GM23338 (cell line): ENCODE data around the gene LAMTOR1. TPM values are rescaled to one million over a fixed set of nuclear protein-coding genes. Genes with fewer than 3 reads are reported as not detected.
A peak's percentile ranks its signal among the peaks of the same experiment; 100 is the strongest.

Source experiments
- ATAC-seq: fragments of 200-7000 bp; cut with Tn5 transposase; 3 replicates; pipeline ENCODE4 v1.9.1; 2020
- DNase-seq: peaks from one replicate; pipeline ENCODE4 v3.0.0-alpha.2; 2015; ENCODE audit warnings: low spot score
- H2AFZ ChIP-seq: fragments of 200-600 bp; sonication (generic); 2 replicates; pipeline ENCODE4 v1.8.0; 2016; ENCODE audit warnings: antibody characterized with exemption, mild to moderate bottlenecking, moderate library complexity
- H3F3A ChIP-seq: fragments of 200-600 bp; sonication (generic); replicated peaks from 2 replicates; pipeline ENCODE4 v1.8.0; 2017; ENCODE audit warnings: antibody characterized with exemption, mixed run types, low read depth
- H3K27ac ChIP-seq: fragments of 200-600 bp; sonication (generic); 2 replicates; pipeline ENCODE4 v1.6.1; 2016; ENCODE audit warnings: low read depth
- H3K27me3 ChIP-seq: fragments of 200-600 bp; sonication (generic); 2 replicates; pipeline ENCODE4 v1.8.0; 2016; ENCODE audit warnings: mild to moderate bottlenecking, mixed run types, moderate library complexity; ENCODE audit not compliant: insufficient read depth
- H3K36me3 ChIP-seq: fragments of 200-600 bp; sonication (generic); 2 replicates; pipeline ENCODE4 v1.8.0; 2016; ENCODE audit warnings: mild to moderate bottlenecking; ENCODE audit not compliant: insufficient read depth
- H3K4me1 ChIP-seq: fragments of 200-600 bp; sonication (generic); 2 replicates; pipeline ENCODE4 v1.8.0; 2016; ENCODE audit warnings: mild to moderate bottlenecking, moderate library complexity; ENCODE audit not compliant: insufficient read depth
- H3K4me2 ChIP-seq: fragments of 200-600 bp; sonication (generic); 2 replicates; pipeline ENCODE4 v1.7.1; 2017; ENCODE audit warnings: mixed run types
- H3K4me3 ChIP-seq: fragments of 200-600 bp; sonication (generic); 2 replicates; pipeline ENCODE4 v1.6.1; 2016; ENCODE audit warnings: mixed run types
- H3K79me2 ChIP-seq: fragments of 200-600 bp; sonication (generic); replicated peaks from 2 replicates; pipeline ENCODE4 v1.8.0; 2017; ENCODE audit warnings: mild to moderate bottlenecking; ENCODE audit not compliant: insufficient read depth
- H3K9me2 ChIP-seq: fragments of 200-600 bp; sonication (generic); 2 replicates; pipeline ENCODE4 v1.8.0; 2017; ENCODE audit not compliant: insufficient read depth
- H4K20me1 ChIP-seq: fragments of 200-600 bp; sonication (generic); replicated peaks from 2 replicates; pipeline ENCODE4 v1.8.0; 2017; ENCODE audit warnings: mild to moderate bottlenecking; ENCODE audit not compliant: insufficient read depth
- H3K27ac Mint-ChIP-seq: 2 replicates; pipeline ENCODE4 v1.8.0; 2020; ENCODE audit warnings: inconsistent platforms, mild to moderate bottlenecking, moderate library complexity, mixed read lengths
- H3K27me3 Mint-ChIP-seq: 3 replicates; pipeline ENCODE4 v1.8.0; 2022; ENCODE audit warnings: low read depth, mild to moderate bottlenecking, moderate library complexity, mixed read lengths, inconsistent platforms; ENCODE audit not compliant: insufficient read depth, poor library complexity
- H3K36me3 Mint-ChIP-seq: 3 replicates; pipeline ENCODE4 v1.8.0; 2021; ENCODE audit warnings: low read depth, mild to moderate bottlenecking, inconsistent platforms, moderate library complexity, mixed read lengths
- H3K4me1 Mint-ChIP-seq: 3 replicates; pipeline ENCODE4 v1.8.0; 2020; ENCODE audit warnings: mild to moderate bottlenecking, inconsistent platforms, mixed read lengths
- H3K4me3 Mint-ChIP-seq: 3 replicates; pipeline ENCODE4 v1.8.0; 2021; ENCODE audit warnings: moderate library complexity, mild to moderate bottlenecking, inconsistent platforms, mixed read lengths
- H3K9me3 Mint-ChIP-seq: 3 replicates; pipeline ENCODE4 v1.8.0; 2020; ENCODE audit warnings: moderate library complexity, mild to moderate bottlenecking, inconsistent platforms, mixed read lengths
- CREB1 ChIP-seq: fragments of 250-450 bp; sonication (Bioruptor Pico); IDR thresholded peaks from 2 replicates; pipeline ENCODE4 v1.5.0; 2020; ENCODE audit warnings: low read depth, mild to moderate bottlenecking, moderate library complexity
- ETS1 ChIP-seq: IDR thresholded peaks from 2 replicates; pipeline ENCODE4 v1.6.1; 2016; ENCODE audit warnings: antibody characterized with exemption
- EZH2phosphoT487 ChIP-seq: fragments of 200-600 bp; sonication (generic); IDR thresholded peaks from one replicate; pipeline ENCODE4 v1.8.1; 2018; ENCODE audit warnings: antibody characterized with exemption; ENCODE audit not compliant: unreplicated experiment
- JUNB ChIP-seq: IDR thresholded peaks from one replicate; pipeline ENCODE4 v1.6.1; 2016; ENCODE audit warnings: antibody characterized with exemption; ENCODE audit not compliant: unreplicated experiment
- POLR2AphosphoS5 ChIP-seq: IDR thresholded peaks from 2 replicates; pipeline ENCODE4 v1.6.1; 2016; ENCODE audit warnings: antibody characterized with exemption, low read depth
- REST ChIP-seq: IDR thresholded peaks from one replicate; pipeline ENCODE4 v1.6.1; 2018; ENCODE audit warnings: antibody characterized with exemption; ENCODE audit not compliant: unreplicated experiment
- ZNF331 ChIP-seq: fragments of 250-450 bp; sonication (Bioruptor Pico); IDR thresholded peaks from 2 replicates; pipeline ENCODE4 v1.5.0; 2020; ENCODE audit warnings: low read depth, mild to moderate bottlenecking, moderate library complexity
- ZNF462 ChIP-seq: fragments of 250-450 bp; sonication (Bioruptor Pico); IDR thresholded peaks from 2 replicates; pipeline ENCODE4 v1.5.0; 2020; ENCODE audit warnings: mild to moderate bottlenecking, moderate library complexity
- polyA plus RNA-seq: library from polyadenylated mRNA; unstranded; fragments of >200 nt; fragmentation: Nextera tagmentation; extraction: Ambion mirVana; gene quantifications from 2 replicates; pipeline ENCODE4 v1.2.1, GENCODE V29; 2016
- total RNA-seq: library from RNA; depleted of rRNA; stranded (reverse); fragments of >200 nt; shearing (Covaris generic); gene quantifications from 2 replicates; pipeline ENCODE4 v1.2.3, GENCODE V29; 2014

Gene LAMTOR1
- total and polyA plus RNA-seq, 2 experiments from 2014 or later: 112 to 157 TPM

GRCh38 chr11:72102631-72102945 lies 509 bp downstream of the LAMTOR1 start (continued):
- TF ChIP-seq ZNF462 (CRISPR knock-in tag): no peak
- TF ChIP-seq JUNB: no peak
- TF ChIP-seq EZH2phosphoT487: no peak
- TF ChIP-seq POLR2AphosphoS5: no peak
- no peak for TF ChIP-seq ZNF331 (CRISPR knock-in tag)

- peak overlapping the region; percentile 96 for H3K4me3 Mint-ChIP-seq
- H2AFZ ChIP-seq: no peak overlapping the region
- no peaks in the 10 kb centered on the region; the same call in 1 of the 3 replicates for H3K9me3 Mint-ChIP-seq
- ATAC-seq (no peak), DNase-seq (no peak)
- peak overlapping the region; percentile 97 for H3K27ac Mint-ChIP-seq
- H4K20me1 ChIP-seq: peaks cover 3% of the 10 kb centered on the region
- H3K27me3 Mint-ChIP-seq: peaks cover 14% of the 10 kb centered on the region
- peak overlapping the region; percentile 96 for H3K4me2 ChIP-seq
- H3K36me3 Mint-ChIP-seq: peaks cover 39% of the 10 kb centered on the region
- peaks cover 9% of the 10 kb centered on the region; the same call in 1 of the 2 replicates for H3F3A ChIP-seq
- H3K4me1 Mint-ChIP-seq: peaks cover 29% of the 10 kb centered on the region
- H3K79me2 ChIP-seq: peaks cover 29% of the 10 kb centered on the region
- H3K27ac ChIP-seq: peak overlapping the region; percentile 88
- no peaks in the 10 kb centered on the region for H3K27me3 ChIP-seq
- H3K36me3 ChIP-seq: peaks cover 5% of the 10 kb centered on the region; the same call in 1 of the 2 replicates
- peak overlapping the region; percentile 99 for H3K4me3 ChIP-seq
- H3K9me2 ChIP-seq: no peaks in the 10 kb centered on the region
- H3K4me1 ChIP-seq: peaks cover 6% of the 10 kb centered on the region; the same call in 1 of the 2 replicates
- no peak for TF ChIP-seq CREB1
- no peak for TF ChIP-seq REST
- no peak for TF ChIP-seq ETS1
Observed at GRCh38 chr11:72102162-72102561, 935 bp downstream of the LAMTOR1 start.
